ENCODE measurements around the gene SCGN. TPM values are rescaled to one million over a fixed set of nuclear protein-coding genes. Genes with fewer than 3 reads are reported as not detected.

SCGN gene
- total and polyA plus RNA-seq, 2 of the 13 experiments (the other 11 are each of a cell fraction or from before 2014, with no cell fraction given), result 2.9 to 29.0 TPM

GRCh38 chr6:25661129-25661779 is 9.2 kb downstream of the SCGN start:
- intact Hi-C loops (cut with micrococcal nuclease; ENCODE audit: unreplicated experiment) (loop anchor here (2.0 kb wide), 1 partner anchor 18 kb away; no protein-coding TSS in a partner anchor), in situ Hi-C loops (cut with HindIII; ENCODE audit: extremely low pct_ligation_motif_present, low pct_unique_long_range_greater_than_20kb) (no loop called here)
- Histone ChIP-seq H3K27me3 (ENCODE audit: control insufficient read depth in 1 of 2, insufficient read depth in 2 of 2, low read length in 2 of 2) (no peaks in the 10 kb centered on the region), H3K79me2 (ENCODE audit: insufficient read depth, low read length) (no peaks in the 10 kb centered on the region), H4K20me1 (ENCODE audit: insufficient read depth, low read length) (no peaks in the 10 kb centered on the region), H3K36me3 (replicated peaks in 1 of 2; ENCODE audit: control insufficient read depth in 1 of 2, insufficient read depth in 2 of 2, low read length in 2 of 2) (no peaks in the 10 kb centered on the region), H3K4me3 (replicated peaks in 1 of 3; ENCODE audit: insufficient read depth in 1 of 3, low read depth in 2 of 3, low read length in 3 of 3) (peak overlapping the region in 1 of 3 experiments; percentile 28; a peak in 3 of 6 replicates), H3K4me2 (ENCODE audit: low read depth, low read length) (peak overlapping the region; percentile 63), H3K4me1 (ENCODE audit: insufficient read depth, low read length) (peaks cover 42% of the 10 kb centered on the region), H3K9ac (ENCODE audit: insufficient read depth, low read depth, low read length) (no peak overlapping the region), H3K9me3 (ENCODE audit: low read length) (no peaks in the 10 kb centered on the region), H2AFZ (ENCODE audit: low read length) (no peak overlapping the region), H3K27ac (ENCODE audit: extremely low read length, insufficient read depth, low read length) (peak overlapping the region; percentile 31)
- BruUV-seq (replicated peaks), result TSS peak; percentile 76
- no peak for FAIRE-seq
- ChIA-PET POLR2A (interaction anchor here (1.0 to 6.6 kb wide), 8 partner anchors 10 to 267 kb away, joined by 3 to 53 read pairs (median 5); no protein-coding TSS in a partner anchor), CTCF (ENCODE audit: low intra/inter-chr PET ratio, low total read pairs) (no interaction called here)
- DNase-seq (ENCODE audit: low spot score), result peak; percentile 15
- peak; percentile 87 for ATAC-seq
- under 1% methylated on average over 5 of the region's 5 CpGs for WGBS (ENCODE audit: low lambda C conversion rate)
- peak; percentile 66; the same call in 1 of the 2 replicates for TF ChIP-seq MIXL1 (CRISPR knock-in tag; IDR thresholded peaks at IDR 0.05)
- 0 out of 2 replicates have a peak, but pooled peaks have one; percentile 18 for TF ChIP-seq THAP11 (CRISPR knock-in tag; IDR thresholded peaks at IDR 0.05)
- no peak for TF ChIP-seq ZNF17 (CRISPR knock-in tag; IDR thresholded peaks at IDR 0.05)
- TF ChIP-seq FOXA1 (IDR thresholded peaks at IDR 0.05), result no peak
- 0 out of 2 replicates have a peak, but pooled peaks have one; percentile 23 for TF ChIP-seq FOXA1 (CRISPR knock-in tag; IDR thresholded peaks at IDR 0.05)
- TF ChIP-seq ZNF280B (CRISPR knock-in tag; IDR thresholded peaks at IDR 0.05; ENCODE audit: borderline replicate concordance), result no peak
- no peak for TF ChIP-seq CREB1 (IDR thresholded peaks at IDR 0.05)
- TF ChIP-seq CREB1 (CRISPR knock-in tag; IDR thresholded peaks at IDR 0.05), result peak; percentile 42; the same call in 1 of the 2 replicates
- no peak for TF ChIP-seq ZNF317 (CRISPR knock-in tag; IDR thresholded peaks at IDR 0.05)
- TF ChIP-seq KDM1A (CRISPR knock-in tag; IDR thresholded peaks at IDR 0.05), result no peak
- TF ChIP-seq ZGPAT (CRISPR knock-in tag; IDR thresholded peaks at IDR 0.05), result 0 out of 2 replicates have a peak, but pooled peaks have one; percentile 4
- TF ChIP-seq NR2F6 (IDR thresholded peaks at IDR 0.05), result peak; percentile 47; the same call in 1 of the 2 replicates
- no peak for TF ChIP-seq NR2F6 (CRISPR knock-in tag; IDR thresholded peaks at IDR 0.05)
- peak in 1 of 2 experiments; percentile 44; a peak in 1 of 4 replicates for TF ChIP-seq EP300 (IDR thresholded peaks at IDR 0.05; ENCODE audit: low read depth in 2 of 2, low read length in 2 of 2)
- TF ChIP-seq EP300 (CRISPR knock-in tag; IDR thresholded peaks at IDR 0.05; ENCODE audit: borderline replicate concordance), result no peak
- TF ChIP-seq PAXIP1 (CRISPR knock-in tag; conservative IDR thresholded peaks at IDR 0.05), result peak; percentile 62; the same call in 1 of the 2 replicates
- TF ChIP-seq ZFP82 (CRISPR knock-in tag; IDR thresholded peaks at IDR 0.05; ENCODE audit: borderline replicate concordance), result no peak
- TF ChIP-seq CREM (IDR thresholded peaks at IDR 0.05), result peak; percentile 59; the same call in 1 of the 2 replicates
- TF ChIP-seq CREM (CRISPR knock-in tag; IDR thresholded peaks at IDR 0.05), result no peak
- TF ChIP-seq ZNF772 (CRISPR knock-in tag; IDR thresholded peaks at IDR 0.05), result no peak
- TF ChIP-seq ZNF441 (CRISPR knock-in tag; IDR thresholded peaks at IDR 0.05; ENCODE audit: borderline replicate concordance), result no peak
